NCI-H82 treated with DMSO at 0.1 percent for 48 hours (cell line): ENCODE data around the gene LATS2.
"Not testable (repeated sequence)": the region's sequence is repeated elsewhere in the genome, so short reads cannot be mapped to it uniquely, and the experiment has no call there.

ENCODE experiments used
- DNase-seq: peaks from one replicate; lab custom pipeline; 2025; ENCODE audit not compliant: unreplicated experiment; lab: John Stamatoyannopoulos, UW

LATS2 gene

GRCh38 chr13:20968745-20969144, 92.6 kb downstream of the LATS2 start:
- DNase-seq = no peak

GRCh38 chr13:20967340-20967739, 94.0 kb downstream of the LATS2 start:
- DNase-seq = no peak

GRCh38 chr13:20964904-20965303, 96.5 kb downstream of the LATS2 start:
- no peak for DNase-seq

- DNase-seq = not testable (repeated sequence)
These were observed 99.7 kb downstream of the LATS2 start for GRCh38 chr13:20961663-20962062.

- no peak for DNase-seq
These were observed 100.6 kb downstream of the LATS2 start for GRCh38 chr13:20960663-20961309.

DNA sequence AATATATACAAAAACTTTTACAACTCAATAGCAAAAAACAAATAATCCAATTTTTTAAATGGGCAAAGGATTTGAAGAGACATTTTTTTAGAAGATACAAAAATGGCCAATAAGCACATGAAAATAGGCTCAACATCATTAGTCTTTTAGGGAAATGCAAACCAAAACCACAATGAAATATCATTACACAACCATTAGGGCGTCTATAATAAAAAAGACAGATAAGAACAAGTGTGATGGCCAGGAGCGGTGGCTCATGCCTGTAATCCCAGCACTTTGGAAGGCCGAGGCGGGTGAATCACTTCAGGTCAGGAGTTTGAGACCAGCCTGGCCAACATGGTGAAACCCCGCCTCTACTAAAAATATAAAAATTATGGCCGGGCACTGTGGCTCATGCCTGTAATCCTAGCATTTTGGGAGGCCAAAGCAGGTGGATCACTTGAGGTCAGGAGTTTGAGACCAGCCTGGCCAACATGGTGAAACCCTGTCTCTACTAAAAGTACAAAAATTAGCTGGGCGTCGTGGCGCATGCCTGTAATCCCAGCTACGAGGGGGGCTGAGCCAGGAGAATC, 104.3 kb downstream of the LATS2 start:
- DNase-seq = not testable (repeated sequence)

DNA sequence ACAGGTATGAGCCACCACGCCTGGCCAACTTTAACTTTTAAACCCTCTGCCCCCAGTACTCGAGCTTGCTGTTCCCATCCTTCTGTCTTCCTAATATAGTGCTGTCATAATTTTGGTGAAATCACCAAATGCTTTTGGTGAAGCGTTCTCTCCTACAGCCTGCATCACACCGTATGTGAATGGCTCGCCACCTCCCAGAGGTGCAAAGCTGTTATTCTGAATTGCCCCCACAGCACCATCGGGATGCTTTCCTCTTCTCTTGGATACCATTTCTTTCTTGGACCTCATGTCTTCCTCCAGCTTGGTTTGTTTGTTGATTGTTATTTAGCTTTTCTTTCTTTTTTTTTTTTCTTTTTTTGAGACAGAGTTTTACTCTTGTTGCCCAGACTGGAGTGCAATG, 105.9 kb downstream of the LATS2 start:
- DNase-seq = no peak

DNA sequence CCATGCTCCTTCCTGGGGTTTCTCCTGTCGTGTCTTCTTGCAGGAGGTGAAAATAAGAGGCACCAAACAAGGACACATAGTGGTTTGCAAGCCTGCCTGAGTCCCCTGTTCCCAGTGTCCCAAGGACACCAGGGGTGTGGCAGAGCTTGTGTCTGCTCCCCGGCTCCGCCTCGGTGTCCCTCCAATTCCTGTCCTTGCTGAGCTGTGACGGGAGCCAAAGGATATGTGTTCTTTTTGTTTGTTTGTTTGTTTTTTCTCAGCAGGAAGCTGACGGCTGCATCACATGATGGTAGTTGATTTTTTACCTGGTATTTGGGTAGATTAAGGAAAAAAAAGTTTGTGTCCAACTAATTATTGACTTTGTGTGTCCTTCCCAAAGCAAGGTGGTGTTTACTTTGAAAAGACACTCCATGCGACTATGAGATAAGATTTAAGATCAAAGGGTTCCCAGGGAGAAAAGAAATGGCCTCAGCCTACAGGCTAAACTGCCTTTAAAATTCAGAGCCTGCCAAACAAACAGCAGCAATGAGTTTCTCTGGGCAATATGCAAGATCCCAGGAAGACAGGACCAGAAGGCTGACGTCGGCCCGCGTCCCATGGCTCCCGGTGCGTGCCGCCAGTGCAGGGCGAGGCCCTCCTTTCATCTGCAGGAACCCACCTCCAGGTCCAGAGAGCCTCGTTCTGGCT, 108.0 kb downstream of the LATS2 start:
- no peak for DNase-seq

- DNase-seq = no peak
These were observed 108.5 kb downstream of the LATS2 start for GRCh38 chr13:20952838-20953237.

GRCh38 chr13:20948001-20948400, 113.4 kb downstream of the LATS2 start:
- DNase-seq = not testable (repeated sequence)

DNA sequence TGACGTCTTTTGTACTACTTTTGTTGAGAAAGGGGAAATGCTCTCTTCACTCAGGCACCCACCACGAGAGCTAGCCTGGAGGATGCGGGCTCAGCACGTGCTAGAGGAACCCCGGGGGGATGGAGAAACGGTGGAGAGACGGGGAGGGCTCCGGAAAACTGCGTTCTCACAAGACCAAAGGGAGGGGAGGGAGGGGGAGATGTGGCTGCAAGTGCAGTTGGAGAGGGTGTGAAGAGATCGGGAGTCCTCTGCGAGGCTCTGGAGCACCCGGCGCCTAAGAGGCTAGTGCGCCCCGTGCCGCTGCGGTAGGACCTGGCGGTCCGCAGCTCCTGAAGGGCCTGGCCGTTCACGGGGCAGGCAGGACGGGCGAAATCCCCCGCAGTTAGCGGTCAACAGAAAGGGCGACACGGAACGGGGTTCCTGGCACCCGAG, 115.4 kb downstream of the LATS2 start:
- no peak for DNase-seq

DNA sequence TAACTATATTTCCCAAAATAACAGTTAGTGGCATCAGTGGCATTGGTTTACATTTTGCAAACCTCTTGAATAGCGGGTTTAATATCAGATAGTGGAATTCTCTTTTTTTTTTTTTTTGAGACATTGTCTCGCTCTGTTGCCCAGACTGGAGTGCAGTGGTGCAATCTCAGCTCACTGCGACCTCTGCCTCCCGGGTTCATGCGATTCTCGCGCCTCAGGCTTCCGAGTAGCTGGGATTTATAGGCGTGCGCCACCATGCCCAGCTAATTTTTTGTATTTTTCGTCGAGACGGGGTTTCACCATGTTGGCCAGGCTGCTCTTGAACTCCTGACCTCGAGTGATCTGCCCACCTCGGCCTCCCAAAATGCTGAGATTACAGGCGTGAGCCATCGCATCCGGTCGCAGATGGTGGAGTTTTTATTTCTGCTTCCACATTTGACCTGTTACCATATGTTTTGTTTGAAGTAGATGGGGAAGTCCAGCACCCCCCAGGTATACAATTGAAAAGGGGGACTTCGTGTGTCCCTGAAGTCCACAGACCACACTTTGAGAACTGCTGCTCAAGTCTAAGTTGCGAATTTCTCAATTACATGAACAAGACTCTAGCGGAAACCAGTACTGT, 118.3 kb downstream of the LATS2 start:
- no peak for DNase-seq

DNA sequence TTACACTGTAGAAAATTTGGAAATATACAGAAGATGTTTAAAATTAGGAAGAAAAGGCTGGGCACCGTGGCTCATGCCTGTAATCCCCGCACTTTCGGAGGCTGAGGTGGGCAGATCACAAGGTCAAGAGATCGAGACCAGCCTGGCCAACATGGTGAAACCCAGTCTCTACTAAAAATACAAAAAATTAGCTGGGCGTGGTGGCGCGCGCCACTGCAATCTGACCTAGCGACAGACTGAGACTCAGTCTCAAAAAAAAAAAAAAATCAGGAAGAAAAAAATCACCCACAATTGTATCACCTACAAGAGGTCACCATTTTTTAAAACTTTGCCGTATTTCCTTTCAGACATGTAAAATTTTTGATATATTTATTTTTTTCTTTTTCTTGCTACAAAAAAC, 120.9 kb downstream of the LATS2 start:
- DNase-seq = not testable (repeated sequence)

DNA sequence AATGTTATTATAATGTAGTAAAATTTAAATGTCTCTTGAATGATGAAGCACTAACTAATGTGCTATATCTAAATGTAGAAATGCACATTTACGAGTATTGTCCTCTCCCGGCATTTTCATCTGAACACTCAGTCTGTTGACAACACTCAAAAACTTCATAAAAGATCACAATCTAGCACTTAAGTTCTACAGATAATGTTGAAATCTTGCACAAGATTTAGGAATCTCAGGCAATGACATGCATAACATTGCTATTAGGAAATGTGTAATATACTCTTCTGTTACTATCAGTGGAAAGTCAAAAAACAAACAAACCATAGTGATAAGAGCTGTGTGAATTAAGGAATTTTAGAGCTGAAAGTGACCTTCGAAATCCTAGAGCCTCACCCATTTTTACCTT, 121.3 kb downstream of the LATS2 start:
- no peak for DNase-seq

DNA sequence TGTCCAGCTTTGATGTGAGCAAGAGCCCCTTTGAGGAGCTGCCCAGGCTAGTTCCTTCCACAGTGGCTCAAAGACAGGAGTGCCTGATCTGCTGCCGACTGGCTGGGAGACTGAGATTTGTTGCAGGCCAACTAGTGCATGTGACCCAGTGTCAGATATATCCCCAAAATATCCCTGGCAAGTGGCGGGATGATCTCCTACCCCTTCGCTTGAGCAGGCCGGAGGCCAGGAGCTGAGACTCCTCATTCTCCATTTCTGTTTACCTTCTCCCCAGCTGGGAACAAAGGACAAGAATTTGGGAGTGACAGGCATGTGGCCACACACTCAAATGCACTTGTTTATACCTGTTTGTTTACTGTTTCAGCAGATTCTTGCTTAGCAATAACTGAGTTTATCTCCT, 121.7 kb downstream of the LATS2 start:
- no peak for DNase-seq

DNA sequence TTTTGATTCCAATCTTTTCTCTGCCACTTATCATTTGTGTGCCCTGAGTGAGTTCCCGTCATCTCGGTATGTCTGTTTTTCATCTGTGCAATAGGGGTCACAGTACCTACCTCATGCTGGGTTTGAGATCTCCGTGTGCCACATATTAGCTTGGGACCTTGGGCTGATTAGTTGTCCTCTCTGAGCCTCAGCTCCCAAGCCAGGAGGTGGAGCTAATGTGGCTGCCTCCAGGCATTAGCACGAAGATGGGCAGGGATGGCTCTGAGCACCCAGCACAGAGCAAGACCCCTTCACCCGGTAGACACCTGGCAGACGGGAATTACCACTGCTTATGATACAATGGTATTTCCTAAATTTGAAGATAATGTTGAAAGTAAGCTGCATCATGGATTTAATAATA, 123.1 kb downstream of the LATS2 start:
- no peak for DNase-seq

- no peak for DNase-seq
These were observed 133.7 kb downstream of the LATS2 start for GRCh38 chr13:20927596-20928257.

GRCh38 chr13:20925395-20925790, 136.0 kb downstream of the LATS2 start:
- DNase-seq = not testable (repeated sequence)

- DNase-seq = peak; percentile 80
These were observed 136.5 kb downstream of the LATS2 start for GRCh38 chr13:20924758-20925394.

GRCh38 chr13:20923272-20923671, 138.1 kb downstream of the LATS2 start:
- no peak for DNase-seq
